Neuronal stem cell (in vitro differentiated cells): Measurements from ENCODE around the gene ZNF473.
A peak's percentile ranks its signal among the peaks of the same experiment; 100 is the strongest.

Experiments used
- DNase-seq: peaks from one replicate; pipeline ENCODE4 v3.0.0-alpha.2; 2013; ENCODE audit warnings: low spot score
- H2AFZ ChIP-seq: one replicate; pipeline ENCODE4 v1.6.1; 2013; ENCODE audit warnings: mild to moderate bottlenecking, low read length, inconsistent platforms
- H2AK5ac ChIP-seq: 2 replicates; pipeline ENCODE4 v1.6.1; 2013; ENCODE audit warnings: low read depth, mild to moderate bottlenecking, inconsistent platforms, low read length, moderate library complexity, mixed read lengths
- H2BK120ac ChIP-seq: 2 replicates; pipeline ENCODE4 v1.6.1; 2013; ENCODE audit warnings: low read depth, mild to moderate bottlenecking, inconsistent platforms, low read length, moderate library complexity, mixed read lengths
- H2BK12ac ChIP-seq: one replicate; pipeline ENCODE4 v1.6.1; 2013; ENCODE audit warnings: low read length, inconsistent platforms
- H2BK15ac ChIP-seq: 2 replicates; pipeline ENCODE4 v1.6.1; 2013; ENCODE audit warnings: mild to moderate bottlenecking, low read length, inconsistent platforms, mixed read lengths
- H2BK5ac ChIP-seq: one replicate; pipeline ENCODE4 v1.6.1; 2013; ENCODE audit warnings: inconsistent platforms, mild to moderate bottlenecking, low read length, moderate library complexity
- H3K14ac ChIP-seq: one replicate; pipeline ENCODE4 v1.6.1; 2013; ENCODE audit warnings: low read length, inconsistent platforms
- H3K18ac ChIP-seq: 2 replicates; pipeline ENCODE4 v1.6.1; 2013; ENCODE audit warnings: low read length, inconsistent platforms
- H3K23ac ChIP-seq: 2 replicates; pipeline ENCODE4 v1.6.1; 2013; ENCODE audit warnings: low read depth, mild to moderate bottlenecking, mixed read lengths, low read length, inconsistent platforms; ENCODE audit not compliant: poor library complexity
- H3K27ac ChIP-seq: replicated peaks from 3 replicates; pipeline ENCODE4 v1.5.1; 2013; ENCODE audit warnings: low read length, inconsistent platforms
- H3K27me3 ChIP-seq, 3 experiments: 2 replicates each; pipeline ENCODE4 v1.6.1; 2013; ENCODE audit warnings: low read length in 3 of 3, mild to moderate bottlenecking in 2 of 3, inconsistent platforms in 1 of 3, low read depth in 1 of 3, mixed read lengths in 1 of 3, moderate library complexity in 1 of 3; ENCODE audit not compliant: control insufficient read depth in 3 of 3, insufficient read depth in 3 of 3
- H3K36me3 ChIP-seq, 2 donors: replicated peaks in 1 of 2; 2 replicates each; pipeline ENCODE4 v1.6.1; 2013; ENCODE audit warnings: low read length in 2 of 2; ENCODE audit not compliant: control insufficient read depth in 2 of 2, insufficient read depth in 2 of 2
- H3K4ac ChIP-seq: 2 replicates; pipeline ENCODE4 v1.6.1; 2013; ENCODE audit warnings: inconsistent platforms, mild to moderate bottlenecking, low read length, moderate library complexity
- H3K4me1 ChIP-seq, 2 donors: 1 replicate in 1 of 2; 2 replicates in 1 of 2; pipeline ENCODE4 v1.6.1; 2013; ENCODE audit warnings: low read length in 2 of 2, low read depth in 1 of 2; ENCODE audit not compliant: control insufficient read depth in 2 of 2, insufficient read depth in 1 of 2
- H3K4me2 ChIP-seq: one replicate; pipeline ENCODE4 v1.6.1; 2013; ENCODE audit warnings: mild to moderate bottlenecking, low read length, inconsistent platforms; ENCODE audit not compliant: insufficient read depth, poor library complexity, severe bottlenecking
- H3K4me3 ChIP-seq, 2 donors: 2 replicates each; pipeline ENCODE4 v1.5.1; 2013; ENCODE audit warnings: low read length in 2 of 2, mild to moderate bottlenecking in 2 of 2, inconsistent platforms in 1 of 2, moderate library complexity in 1 of 2
- H3K79me1 ChIP-seq: one replicate; pipeline ENCODE4 v1.6.1; 2013; ENCODE audit warnings: low read depth, mild to moderate bottlenecking, inconsistent platforms, low read length, moderate library complexity
- H3K9ac ChIP-seq: one replicate; pipeline ENCODE4 v1.6.1; 2013; ENCODE audit warnings: mild to moderate bottlenecking, low read depth, low read length, inconsistent platforms; ENCODE audit not compliant: poor library complexity
- H3K9me3 ChIP-seq, 2 donors: replicated peaks in 1 of 2; 2 replicates each; pipeline versions ENCODE3 to v1.6.1; 2013; ENCODE audit warnings: low read length in 2 of 2, mild to moderate bottlenecking in 2 of 2, inconsistent platforms in 1 of 2, low read depth in 1 of 2, mixed read lengths in 1 of 2, moderate library complexity in 1 of 2; ENCODE audit not compliant: control insufficient read depth in 2 of 2, insufficient read depth in 1 of 2
- H4K8ac ChIP-seq: one replicate; pipeline ENCODE4 v1.6.1; 2013; ENCODE audit warnings: low read depth, mild to moderate bottlenecking, inconsistent platforms, low read length, moderate library complexity
- H4K91ac ChIP-seq: one replicate; pipeline ENCODE4 v1.6.1; 2013; ENCODE audit warnings: low read length, low read depth, mild to moderate bottlenecking, inconsistent platforms; ENCODE audit not compliant: poor library complexity
- WGBS, 2 donors: extraction: QIAGEN DNeasy Blood & Tissue Kit; methylation state at CpG; one replicate each; pipeline ENCODE4 v1.1.7; 2013; ENCODE audit warnings: missing lambda C conversion rate in 2 of 2, mixed read lengths in 1 of 2; ENCODE audit not compliant: insufficient read length in 2 of 2, insufficient replicate concordance in 1 of 2; ENCODE audit errors: extremely low coverage in 2 of 2; 5-methylcytosine and 5-hydroxymethylcytosine counted together

Gene ZNF473

DNA sequence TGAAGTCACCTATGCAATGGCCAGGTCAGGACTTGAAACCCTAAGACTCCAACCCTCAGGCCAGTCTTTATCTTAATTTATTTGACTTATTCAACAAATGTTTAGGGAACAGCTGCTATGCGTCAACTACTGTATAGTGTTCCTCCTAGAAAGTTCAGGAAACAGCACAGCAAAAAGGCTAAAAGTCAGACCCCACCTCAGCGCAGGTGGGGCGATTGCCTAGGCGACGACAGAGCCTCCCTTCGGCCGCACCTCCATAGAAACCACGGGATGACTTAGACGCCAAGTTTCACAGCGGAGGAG is 1.1 kb upstream of the ZNF473 start:
- Histone ChIP-seq H3K4ac (no peak overlapping the region), H3K9ac (peak overlapping the region; percentile 92), H3K79me1 (peaks cover 5% of the 10 kb centered on the region), H2AFZ (peak overlapping the region; percentile 94), H3K18ac (peak overlapping the region; percentile 94), H3K4me2 (peak overlapping the region; percentile 85), H2BK12ac (no peak overlapping the region), H2BK15ac (peak overlapping the region; percentile 30), H3K9me3 (peaks cover 0 to 7% of the 10 kb centered on the region in 2 donors), H2BK120ac (peak overlapping the region; percentile 50), H3K23ac (peak overlapping the region; percentile 76), H3K36me3 (peaks cover 2 to 17% of the 10 kb centered on the region in 2 donors), H3K27ac (no peak overlapping the region), H3K4me3 (peak overlapping the region; percentile 67 to 92), H3K27me3 (no peaks in the 10 kb centered on the region), H3K14ac (peak overlapping the region; percentile 75), H3K4me1 (peaks cover 5 to 6% of the 10 kb centered on the region in 2 donors), H2BK5ac (no peak overlapping the region), H2AK5ac (no peak overlapping the region), H4K8ac (no peak overlapping the region), H4K91ac (no peak overlapping the region)
- no CpG with 5 or more reads among the region's 10 CpGs for WGBS, 2 donors
- DNase-seq: no peak

GRCh38 chr19:50025022-50025793 is 597 bp upstream of the ZNF473 start, which contains the start of gene VRK3:
VRK3 (minus strand) TSS chr19:50025372; CDS start chr19:50016162, 9,210 bp downstream.
- Histone ChIP-seq H3K4me1 (peaks cover 5 to 6% of the 10 kb centered on the region in 2 donors), H3K4me2 (peak within 1 kb of the TSS; percentile 85), H3K9ac (peak within 1 kb of the TSS; percentile 93), H3K14ac (peak within 1 kb of the TSS; percentile 75), H4K91ac (no peak within 1 kb of the TSS), H3K4me3 (peak within 1 kb of the TSS; percentile 67 to 92), H3K27ac (no peak within 1 kb of the TSS), H3K9me3 (peaks cover 0 to 7% of the 10 kb centered on the region in 2 donors), H3K4ac (no peak within 1 kb of the TSS), H3K23ac (peak within 1 kb of the TSS; percentile 93), H3K18ac (peak within 1 kb of the TSS; percentile 96), H2BK15ac (peak within 1 kb of the TSS; percentile 30), H3K79me1 (peaks cover 6% of the 10 kb centered on the region), H2BK5ac (no peak within 1 kb of the TSS), H2BK12ac (no peak within 1 kb of the TSS), H2AK5ac (peak within 1 kb of the TSS; percentile 73), H3K27me3 (no peaks in the 10 kb centered on the region), H3K36me3 (peaks cover 2 to 18% of the 10 kb centered on the region in 2 donors), H2BK120ac (peak within 1 kb of the TSS; percentile 50), H4K8ac (no peak within 1 kb of the TSS), H2AFZ (peak within 1 kb of the TSS; percentile 94)
- DNase-seq: peak; percentile 100
- WGBS, 2 donors: no CpG with 5 or more reads among the region's 59 CpGs

GRCh38 chr19:50026550-50026906 is 723 bp downstream of the ZNF473 start:
- Histone ChIP-seq H3K9ac (no peak overlapping the region), H3K79me1 (peaks cover 6% of the 10 kb centered on the region), H3K4me3 (peak overlapping the region in 1 of 2 donors; percentile 67), H2AFZ (peak overlapping the region; percentile 92), H3K27ac (no peak overlapping the region), H2AK5ac (no peak overlapping the region), H2BK12ac (no peak overlapping the region), H3K4me1 (peaks cover 5 to 6% of the 10 kb centered on the region in 2 donors), H3K23ac (no peak overlapping the region), H4K8ac (no peak overlapping the region), H3K27me3 (no peaks in the 10 kb centered on the region), H3K36me3 (peaks cover 9 to 27% of the 10 kb centered on the region in 2 donors), H3K14ac (no peak overlapping the region), H2BK15ac (no peak overlapping the region), H3K4me2 (no peak overlapping the region), H2BK5ac (no peak overlapping the region), H4K91ac (no peak overlapping the region), H2BK120ac (no peak overlapping the region), H3K18ac (no peak overlapping the region), H3K4ac (no peak overlapping the region), H3K9me3 (peaks cover 0 to 7% of the 10 kb centered on the region in 2 donors)
- WGBS, 2 donors: no CpG with 5 or more reads among the region's 7 CpGs
- DNase-seq: no peak

DNA sequence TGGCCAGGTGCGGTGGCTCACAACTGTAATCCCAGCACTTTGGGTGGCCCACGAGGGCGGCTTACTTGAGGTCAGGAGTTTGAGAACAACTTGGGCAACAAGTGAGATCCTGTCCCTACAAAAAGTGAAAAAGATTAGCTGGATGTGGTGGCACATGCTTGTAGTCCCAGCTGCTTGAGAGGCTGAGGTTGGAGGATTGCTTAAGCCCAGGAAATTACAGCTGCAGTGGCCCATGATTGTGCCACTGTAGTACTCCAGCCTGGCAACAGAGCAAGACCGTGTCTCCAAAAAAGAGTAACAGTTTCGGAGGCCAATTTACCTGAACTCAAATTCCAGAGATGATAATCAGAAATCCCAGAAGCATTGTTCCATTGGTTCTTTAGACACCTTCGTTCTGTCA is 4.4 kb downstream of the ZNF473 start:
- H4K8ac ChIP-seq: no peak overlapping the region
- peaks cover 8% of the 10 kb centered on the region for H3K79me1 ChIP-seq
- no peak overlapping the region for H3K4me2 ChIP-seq
- no peak overlapping the region for H4K91ac ChIP-seq
- peaks cover 0 to 19% of the 10 kb centered on the region in 2 donors for H3K9me3 ChIP-seq
- H3K4ac ChIP-seq: no peak overlapping the region
- H2AK5ac ChIP-seq: no peak overlapping the region
- no peak overlapping the region for H3K27ac ChIP-seq
- no peak overlapping the region for H3K9ac ChIP-seq
- H2BK12ac ChIP-seq: no peak overlapping the region
- H3K27me3 ChIP-seq: no peaks in the 10 kb centered on the region
- peaks cover 2 to 3% of the 10 kb centered on the region in 2 donors for H3K4me1 ChIP-seq
- no peak overlapping the region for H2BK120ac ChIP-seq
- no peak overlapping the region for H3K14ac ChIP-seq
- H3K23ac ChIP-seq: no peak overlapping the region
- H3K36me3 ChIP-seq: peaks cover 33 to 64% of the 10 kb centered on the region in 2 donors
- no peak for DNase-seq
- H2BK15ac ChIP-seq: no peak overlapping the region
- no CpG with 5 or more reads among the region's 6 CpGs for WGBS, 2 donors
- H2BK5ac ChIP-seq: no peak overlapping the region
- no peak overlapping the region for H2AFZ ChIP-seq
- no peak overlapping the region for H3K18ac ChIP-seq
- no peak overlapping the region for H3K4me3 ChIP-seq
